Measurements from ENCODE around the gene STIM2.

STIM2 gene

GRCh38 chr4:26889356-26889755 lies 28.7 kb downstream of the STIM2 start:
- H2BK15ac ChIP-seq (ENCODE audit: low read depth, poor library complexity, severe bottlenecking): no peak overlapping the region
- no peak overlapping the region for H3K18ac ChIP-seq (ENCODE audit: low read depth in 1 of 2, low read length in 2 of 2)
- no peak overlapping the region for H3K9ac ChIP-seq (ENCODE audit: low read length)
- no peaks in the 10 kb centered on the region for H3K36me3 ChIP-seq (ENCODE audit: control insufficient read depth in 1 of 2, insufficient read depth in 2 of 2, low read depth in 1 of 2, low read length in 2 of 2)
- H3K9me3 ChIP-seq (ENCODE audit: control insufficient read depth, low read length): no peaks in the 10 kb centered on the region
- no peak overlapping the region for H3K4ac ChIP-seq (ENCODE audit: low read depth in 1 of 2, low read length in 2 of 2)
- no peak overlapping the region for H2AK5ac ChIP-seq (ENCODE audit: low read length, severe bottlenecking)
- H3K27ac ChIP-seq (ENCODE audit: low read length, poor library complexity, severe bottlenecking): no peak overlapping the region
- H3K27me3 ChIP-seq (ENCODE audit: control insufficient read depth in 1 of 2, insufficient read depth in 1 of 2, low read length in 2 of 2): no peaks in the 10 kb centered on the region
- H3K4me3 ChIP-seq (ENCODE audit: insufficient read depth in 1 of 2, low read depth in 1 of 2, low read length in 2 of 2): no peak overlapping the region
- no peak overlapping the region for H2BK120ac ChIP-seq (ENCODE audit: low read depth, low read length)
- no peak overlapping the region for H2BK5ac ChIP-seq (ENCODE audit: low read depth, low read length, poor library complexity, severe bottlenecking)
- DNase-seq: no peak
- no peak overlapping the region for H4K8ac ChIP-seq (ENCODE audit: low read length)
- 95% methylated on average over 3 of the region's 3 CpGs for WGBS
- H4K91ac ChIP-seq (ENCODE audit: low read length): no peak overlapping the region
- H3K23ac ChIP-seq (ENCODE audit: low read length in 2 of 2): no peak overlapping the region
- H3K14ac ChIP-seq (ENCODE audit: low read length in 2 of 2): no peak overlapping the region
- no peaks in the 10 kb centered on the region for H3K4me1 ChIP-seq (ENCODE audit: control insufficient read depth, insufficient read depth, low read depth, low read length)
- H2BK12ac ChIP-seq (ENCODE audit: low read length in 2 of 2): no peak overlapping the region
- peaks cover 42% of the 10 kb centered on the region for H3K79me1 ChIP-seq (replicated peaks; ENCODE audit: low read length, poor library complexity, severe bottlenecking)
- H3K4me2 ChIP-seq (ENCODE audit: low read length, poor library complexity, severe bottlenecking): no peak overlapping the region
- H2AFZ ChIP-seq (ENCODE audit: low read depth, low read length): no peak overlapping the region

GRCh38 chr4:26891054-26891453 lies 30.4 kb downstream of the STIM2 start:
- H2BK120ac ChIP-seq (ENCODE audit: low read depth, low read length): no peak overlapping the region
- H4K91ac ChIP-seq (ENCODE audit: low read length): no peak overlapping the region
- no peak overlapping the region for H4K8ac ChIP-seq (ENCODE audit: low read length)
- H3K27ac ChIP-seq (ENCODE audit: low read length, poor library complexity, severe bottlenecking): no peak overlapping the region
- H3K9me3 ChIP-seq (ENCODE audit: control insufficient read depth, low read length): no peaks in the 10 kb centered on the region
- no peak for DNase-seq
- no peaks in the 10 kb centered on the region for H3K27me3 ChIP-seq (ENCODE audit: control insufficient read depth in 1 of 2, insufficient read depth in 1 of 2, low read length in 2 of 2)
- no peak overlapping the region for H2BK5ac ChIP-seq (ENCODE audit: low read depth, low read length, poor library complexity, severe bottlenecking)
- H2AK5ac ChIP-seq (ENCODE audit: low read length, severe bottlenecking): no peak overlapping the region
- H3K4me1 ChIP-seq (ENCODE audit: control insufficient read depth, insufficient read depth, low read depth, low read length): no peaks in the 10 kb centered on the region
- no peak overlapping the region for H2AFZ ChIP-seq (ENCODE audit: low read depth, low read length)
- H3K36me3 ChIP-seq (ENCODE audit: control insufficient read depth in 1 of 2, insufficient read depth in 2 of 2, low read depth in 1 of 2, low read length in 2 of 2): no peaks in the 10 kb centered on the region
- no peak overlapping the region for H3K18ac ChIP-seq (ENCODE audit: low read depth in 1 of 2, low read length in 2 of 2)
- no peak overlapping the region for H3K4ac ChIP-seq (ENCODE audit: low read depth in 1 of 2, low read length in 2 of 2)
- H3K9ac ChIP-seq (ENCODE audit: low read length): no peak overlapping the region
- no peak overlapping the region for H3K4me2 ChIP-seq (ENCODE audit: low read length, poor library complexity, severe bottlenecking)
- H3K4me3 ChIP-seq (ENCODE audit: insufficient read depth in 1 of 2, low read depth in 1 of 2, low read length in 2 of 2): no peak overlapping the region
- H3K79me1 ChIP-seq (replicated peaks; ENCODE audit: low read length, poor library complexity, severe bottlenecking): peaks cover 44% of the 10 kb centered on the region
- no peak overlapping the region for H2BK12ac ChIP-seq (ENCODE audit: low read length in 2 of 2)
- no peak overlapping the region for H3K14ac ChIP-seq (ENCODE audit: low read length in 2 of 2)
- H2BK15ac ChIP-seq (ENCODE audit: low read depth, poor library complexity, severe bottlenecking): no peak overlapping the region
- no peak overlapping the region for H3K23ac ChIP-seq (ENCODE audit: low read length in 2 of 2)

GRCh38 chr4:26891867-26892266 lies 31.2 kb downstream of the STIM2 start:
- H3K79me1 ChIP-seq (replicated peaks; ENCODE audit: low read length, poor library complexity, severe bottlenecking): peaks cover 38% of the 10 kb centered on the region
- whole genome bisulfite sequencing: 98% methylated on average over 6 of the region's 6 CpGs
- H2BK120ac ChIP-seq (ENCODE audit: low read depth, low read length): no peak overlapping the region
- no peak overlapping the region for H3K18ac ChIP-seq (ENCODE audit: low read depth in 1 of 2, low read length in 2 of 2)
- H2BK15ac ChIP-seq (ENCODE audit: low read depth, poor library complexity, severe bottlenecking): no peak overlapping the region
- H3K14ac ChIP-seq (ENCODE audit: low read length in 2 of 2): no peak overlapping the region
- H3K9me3 ChIP-seq (ENCODE audit: control insufficient read depth, low read length): no peaks in the 10 kb centered on the region
- H2AFZ ChIP-seq (ENCODE audit: low read depth, low read length): no peak overlapping the region
- no peak for DNase-seq
- H2AK5ac ChIP-seq (ENCODE audit: low read length, severe bottlenecking): no peak overlapping the region
- no peak overlapping the region for H4K91ac ChIP-seq (ENCODE audit: low read length)
- no peak overlapping the region for H3K4me3 ChIP-seq (ENCODE audit: insufficient read depth in 1 of 2, low read depth in 1 of 2, low read length in 2 of 2)
- H4K8ac ChIP-seq (ENCODE audit: low read length): no peak overlapping the region
- no peak overlapping the region for H2BK5ac ChIP-seq (ENCODE audit: low read depth, low read length, poor library complexity, severe bottlenecking)
- no peaks in the 10 kb centered on the region for H3K27me3 ChIP-seq (ENCODE audit: control insufficient read depth in 1 of 2, insufficient read depth in 1 of 2, low read length in 2 of 2)
- H3K4me2 ChIP-seq (ENCODE audit: low read length, poor library complexity, severe bottlenecking): no peak overlapping the region
- peak overlapping the region in 1 of 2 experiments; percentile 51 for H3K4ac ChIP-seq (ENCODE audit: low read depth in 1 of 2, low read length in 2 of 2)
- no peak overlapping the region for H3K23ac ChIP-seq (ENCODE audit: low read length in 2 of 2)
- H3K36me3 ChIP-seq (ENCODE audit: control insufficient read depth in 1 of 2, insufficient read depth in 2 of 2, low read depth in 1 of 2, low read length in 2 of 2): no peaks in the 10 kb centered on the region
- no peaks in the 10 kb centered on the region for H3K4me1 ChIP-seq (ENCODE audit: control insufficient read depth, insufficient read depth, low read depth, low read length)
- no peak overlapping the region for H3K27ac ChIP-seq (ENCODE audit: low read length, poor library complexity, severe bottlenecking)
- H2BK12ac ChIP-seq (ENCODE audit: low read length in 2 of 2): no peak overlapping the region
- no peak overlapping the region for H3K9ac ChIP-seq (ENCODE audit: low read length)

- H3K36me3 ChIP-seq (ENCODE audit: control insufficient read depth in 1 of 2, insufficient read depth in 2 of 2, low read depth in 1 of 2, low read length in 2 of 2): no peaks in the 10 kb centered on the region
- H3K4ac ChIP-seq (ENCODE audit: low read depth in 1 of 2, low read length in 2 of 2): no peak overlapping the region
- no peak overlapping the region for H3K9ac ChIP-seq (ENCODE audit: low read length)
- H3K4me2 ChIP-seq (ENCODE audit: low read length, poor library complexity, severe bottlenecking): no peak overlapping the region
- 100% methylated on average over 1 of the region's 3 CpGs for WGBS
- no peaks in the 10 kb centered on the region for H3K27me3 ChIP-seq (ENCODE audit: control insufficient read depth in 1 of 2, insufficient read depth in 1 of 2, low read length in 2 of 2)
- H3K23ac ChIP-seq (ENCODE audit: low read length in 2 of 2): no peak overlapping the region
- no peak overlapping the region for H3K4me3 ChIP-seq (ENCODE audit: insufficient read depth in 1 of 2, low read depth in 1 of 2, low read length in 2 of 2)
- no peak overlapping the region for H2AFZ ChIP-seq (ENCODE audit: low read depth, low read length)
- no peak overlapping the region for H3K18ac ChIP-seq (ENCODE audit: low read depth in 1 of 2, low read length in 2 of 2)
- H3K9me3 ChIP-seq (ENCODE audit: control insufficient read depth, low read length): no peaks in the 10 kb centered on the region
- H2BK12ac ChIP-seq (ENCODE audit: low read length in 2 of 2): no peak overlapping the region
- DNase-seq: no peak
- H2BK5ac ChIP-seq (ENCODE audit: low read depth, low read length, poor library complexity, severe bottlenecking): no peak overlapping the region
- H3K4me1 ChIP-seq (ENCODE audit: control insufficient read depth, insufficient read depth, low read depth, low read length): no peaks in the 10 kb centered on the region
- no peak overlapping the region for H4K8ac ChIP-seq (ENCODE audit: low read length)
- H4K91ac ChIP-seq (ENCODE audit: low read length): no peak overlapping the region
- H2BK15ac ChIP-seq (ENCODE audit: low read depth, poor library complexity, severe bottlenecking): no peak overlapping the region
- H2AK5ac ChIP-seq (ENCODE audit: low read length, severe bottlenecking): no peak overlapping the region
- no peak overlapping the region for H3K14ac ChIP-seq (ENCODE audit: low read length in 2 of 2)
- peaks cover 37% of the 10 kb centered on the region for H3K79me1 ChIP-seq (replicated peaks; ENCODE audit: low read length, poor library complexity, severe bottlenecking)
- no peak overlapping the region for H2BK120ac ChIP-seq (ENCODE audit: low read depth, low read length)
- no peak overlapping the region for H3K27ac ChIP-seq (ENCODE audit: low read length, poor library complexity, severe bottlenecking)
Measured at GRCh38 chr4:26892480-26893150, 32.0 kb downstream of the STIM2 start.

All from mesenchymal stem cell (in vitro differentiated cells and primary cell).